Mucosa of gallbladder (tissue), 1 donor: ENCODE data around the gene AFAP1. TPM values are rescaled to one million over a fixed set of nuclear protein-coding genes. Genes with fewer than 3 reads are reported as not detected.

ENCODE experiments used
- DNase-seq: peaks from one replicate; pipeline ENCODE4 v3.0.0-alpha.2; 2020; ENCODE audit warnings: low spot score
- total RNA-seq: library from RNA; stranded (reverse); gene quantifications from one replicate; pipeline ENCODE4 v1.2.1, GENCODE V29; 2021
- donor health status: DM: no; HTN: no; CAD: no.

Gene AFAP1
- total RNA-seq, 1 donor from 2014 or later = 22.7 TPM

DNA sequence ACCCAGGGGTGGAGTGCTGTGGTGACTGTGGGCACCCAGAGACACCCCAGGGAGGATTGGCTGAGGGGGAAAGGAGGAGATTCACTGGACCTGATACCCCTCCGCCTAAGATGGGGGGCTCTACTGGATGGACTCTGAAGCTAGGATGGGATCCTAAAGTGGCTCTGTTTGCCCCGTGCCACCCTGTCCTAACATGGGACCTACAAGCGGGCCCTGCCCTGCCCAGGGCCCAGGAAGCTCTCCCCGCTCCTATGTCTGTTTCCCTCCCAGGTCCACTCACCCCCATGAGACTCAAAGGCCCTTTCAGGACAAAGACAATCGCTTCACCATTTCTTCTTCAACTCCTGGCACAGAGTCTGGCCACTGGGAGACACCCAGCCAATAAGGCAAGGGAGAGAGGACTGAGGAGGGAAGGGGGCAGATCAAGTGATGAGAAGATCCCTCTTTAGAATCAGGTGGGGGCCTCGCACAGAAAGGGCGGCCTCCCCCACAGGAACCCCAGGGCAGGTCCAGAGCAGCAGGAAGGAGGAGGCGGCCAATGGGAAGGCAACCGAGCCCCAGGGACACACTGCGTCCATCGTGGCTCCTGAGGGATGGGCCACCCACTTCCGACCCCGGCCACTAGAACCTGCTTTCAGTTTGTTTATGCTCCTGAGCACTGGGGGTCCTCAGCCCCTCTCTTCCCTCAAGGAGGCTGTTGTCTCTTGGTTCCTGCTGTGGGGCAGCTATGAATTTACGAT lies 155.4 kb downstream of the AFAP1 start:
- no peak for DNase-seq

DNA sequence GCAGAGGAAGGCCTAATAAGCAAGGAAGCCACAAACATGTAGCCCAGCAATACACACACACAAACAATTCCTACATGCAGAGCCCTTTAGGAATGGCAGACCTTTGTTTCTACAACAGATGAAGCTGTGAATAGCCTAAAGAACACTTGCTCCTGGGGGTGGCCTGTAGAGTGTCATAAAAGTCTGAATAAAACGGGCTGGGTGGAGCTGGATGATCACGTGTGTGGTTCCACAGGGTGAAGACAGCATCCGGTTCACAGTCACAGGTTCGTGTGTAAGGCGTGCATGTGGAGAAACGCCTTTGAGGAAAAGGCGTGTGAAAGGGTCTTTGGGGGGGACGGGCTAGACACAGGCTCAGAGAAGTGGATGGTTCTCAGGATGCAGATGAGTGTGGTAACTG lies 156.1 kb downstream of the AFAP1 start:
- DNase-seq = no peak

DNA sequence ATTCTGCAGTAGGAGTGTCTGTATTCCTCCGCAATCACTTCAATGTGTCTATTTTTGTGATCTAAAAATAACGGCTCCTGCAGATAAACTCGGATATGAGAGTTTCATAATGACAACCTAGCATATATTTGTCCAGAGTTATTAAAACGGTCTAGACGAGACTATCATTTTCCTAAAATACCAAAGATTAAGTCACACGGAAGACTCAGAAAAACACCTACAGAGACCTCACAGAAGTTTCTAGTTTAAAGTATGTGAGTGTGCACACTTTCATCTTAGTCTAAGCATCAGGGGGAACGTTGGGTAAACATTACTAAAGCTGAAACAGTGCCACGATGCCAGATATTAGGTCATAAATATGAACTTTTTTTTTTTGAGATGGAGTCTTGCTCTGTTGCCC lies 156.9 kb downstream of the AFAP1 start:
- no peak for DNase-seq

- no peak for DNase-seq
Measured at GRCh38 chr4:7781993-7782392, 157.7 kb downstream of the AFAP1 start.

- no peak for DNase-seq
Measured at GRCh38 chr4:7781366-7781765, 158.3 kb downstream of the AFAP1 start.

- no peak for DNase-seq
Measured at GRCh38 chr4:7780751-7781348, 158.8 kb downstream of the AFAP1 start.

- DNase-seq = no peak
Measured at GRCh38 chr4:7779432-7779768, 160.3 kb downstream of the AFAP1 start.

DNA sequence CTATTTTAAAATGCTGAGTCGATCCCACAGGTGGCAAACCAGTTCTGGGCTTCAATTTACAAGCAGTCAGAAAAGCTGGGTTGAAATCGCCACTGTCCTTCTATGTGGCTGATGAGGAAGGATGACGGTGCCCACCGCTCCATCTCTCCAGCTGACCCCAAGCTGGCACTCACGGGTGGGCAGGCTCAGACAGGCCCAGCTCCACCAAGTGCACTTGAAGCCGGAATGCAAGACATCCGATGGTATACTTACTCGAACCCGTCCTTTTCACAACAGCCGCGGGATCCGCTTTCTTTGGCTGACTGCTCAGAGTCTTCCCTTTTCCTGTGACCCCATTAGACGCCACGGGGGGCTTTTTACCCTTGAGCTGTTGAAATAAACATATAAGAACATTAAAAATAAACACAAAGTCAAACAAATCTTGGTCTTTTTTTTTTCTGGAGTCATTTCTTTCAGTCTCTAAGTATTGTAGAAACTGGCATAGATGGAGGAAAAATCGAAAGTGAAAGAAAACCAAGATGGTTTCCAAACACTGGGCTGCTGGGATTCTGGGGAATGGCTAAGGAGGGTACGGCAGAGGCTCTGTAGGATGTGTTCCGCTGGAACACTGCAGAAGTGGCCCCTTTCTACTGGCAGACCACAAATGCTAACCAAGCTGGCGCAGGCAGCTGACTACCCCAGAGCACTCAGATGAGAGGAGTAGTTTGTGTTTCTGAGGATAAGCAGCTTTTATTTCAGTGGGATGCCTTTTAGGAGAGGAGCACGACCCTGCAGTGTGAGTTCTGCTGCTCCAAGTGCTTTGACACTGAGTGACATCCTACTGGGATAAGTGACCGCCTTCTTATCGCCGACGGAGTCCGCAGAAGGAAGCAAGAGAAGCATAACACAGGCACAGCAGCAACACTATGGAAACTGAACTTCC lies 160.9 kb downstream of the AFAP1 start:
- DNase-seq = no peak

GRCh38 chr4:7777871-7778509 lies 161.7 kb downstream of the AFAP1 start:
- DNase-seq = no peak

DNA sequence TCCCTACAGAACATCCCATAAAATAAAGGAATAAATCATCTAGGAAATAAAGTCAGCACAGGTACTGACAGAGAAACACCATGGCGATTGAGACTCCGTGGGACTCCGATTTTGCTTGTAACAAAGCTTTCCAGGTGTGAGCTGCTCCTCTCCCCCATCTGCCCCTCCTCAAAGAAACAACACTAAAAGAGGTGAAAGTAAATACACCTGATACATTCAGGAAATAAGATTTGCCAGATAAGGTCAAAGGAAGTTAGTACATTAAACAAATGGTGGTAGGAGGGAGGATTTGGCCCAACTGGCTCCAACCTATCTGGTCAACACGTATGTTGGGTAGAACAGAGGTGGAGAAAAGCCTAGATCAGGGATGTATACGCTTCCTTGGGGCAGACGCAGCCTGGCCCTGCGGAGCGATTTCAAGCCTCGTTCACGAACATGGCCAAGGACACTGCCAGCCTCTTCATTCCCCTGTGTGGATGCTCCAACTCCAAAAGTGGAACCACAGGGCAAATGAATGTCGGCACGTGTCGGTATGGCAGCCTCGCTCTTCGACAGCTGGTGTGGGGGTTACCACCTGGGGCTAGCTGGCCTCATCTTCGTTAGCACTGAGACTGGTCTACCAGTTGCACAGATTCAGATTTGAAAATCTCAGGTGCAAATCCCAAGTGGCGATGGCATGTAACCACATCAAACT lies 162.5 kb downstream of the AFAP1 start:
- DNase-seq = no peak

DNA sequence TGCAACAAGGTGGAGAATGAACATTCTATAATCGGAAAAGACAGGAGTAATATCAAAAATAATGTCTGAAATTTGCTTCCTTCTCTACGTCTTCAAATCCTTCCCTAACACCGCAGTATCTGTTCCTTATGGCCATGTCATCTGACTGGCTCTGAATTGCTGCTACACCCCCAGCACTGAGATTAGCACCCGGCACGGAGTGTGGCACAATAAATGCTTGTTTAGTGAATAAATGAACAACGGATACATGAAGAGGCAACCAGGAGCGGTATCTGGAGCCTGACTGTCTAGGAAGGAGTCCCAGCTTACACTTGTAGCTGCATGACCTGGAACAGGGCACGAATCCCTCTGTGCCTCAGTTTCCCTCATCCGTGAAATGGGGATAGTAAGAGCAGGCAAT lies 164.3 kb downstream of the AFAP1 start:
- no peak for DNase-seq

DNA sequence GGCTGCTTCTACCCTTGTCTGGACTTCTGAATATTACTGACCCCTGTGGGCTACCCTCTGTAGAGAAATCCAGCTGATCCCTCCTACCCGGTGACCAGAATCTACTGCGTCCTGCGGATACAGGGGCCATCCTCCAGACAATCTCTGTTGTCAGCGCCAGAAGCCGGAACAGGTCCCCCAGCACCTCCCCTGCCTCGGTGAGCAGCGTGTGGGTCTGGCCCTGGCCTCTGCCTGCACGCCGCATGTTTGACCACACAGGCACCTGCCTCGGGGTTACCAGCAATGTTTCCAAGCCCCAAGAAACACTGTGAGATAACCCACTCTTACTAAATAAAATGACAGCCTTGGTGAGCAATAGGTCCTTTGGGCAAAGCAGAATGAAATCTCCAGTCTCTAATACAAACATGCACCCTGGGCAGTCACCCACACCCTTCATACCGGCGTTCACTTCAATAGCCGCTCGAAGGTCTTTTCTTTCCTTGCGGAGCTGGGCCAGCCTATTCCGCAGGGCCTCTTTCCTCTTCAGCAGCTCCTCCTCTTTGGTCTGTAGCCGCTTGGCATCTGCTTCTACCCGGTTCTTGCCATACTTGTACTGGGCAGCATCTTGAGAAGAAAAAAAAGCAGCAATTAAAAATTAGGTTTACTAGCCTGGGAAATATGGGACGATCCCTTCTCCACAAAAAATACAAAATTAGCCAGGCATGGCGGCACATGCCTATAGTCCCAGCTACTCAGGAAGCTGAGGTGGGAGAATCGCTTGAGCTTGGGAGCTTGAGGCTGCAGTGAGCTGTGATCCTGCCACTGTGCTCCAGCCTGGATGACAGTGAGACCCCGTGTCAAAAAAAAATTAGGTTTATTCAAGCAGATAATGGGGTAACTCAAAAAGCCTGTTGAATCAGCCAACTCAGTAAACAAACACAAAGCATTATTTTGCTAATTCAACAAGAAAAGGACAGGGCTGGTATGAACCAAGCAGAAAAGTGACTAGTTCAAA lies 165.1 kb downstream of the AFAP1 start:
- DNase-seq = no peak

GRCh38 chr4:7773401-7774180 lies 166.1 kb downstream of the AFAP1 start:
- DNase-seq = no peak

DNA sequence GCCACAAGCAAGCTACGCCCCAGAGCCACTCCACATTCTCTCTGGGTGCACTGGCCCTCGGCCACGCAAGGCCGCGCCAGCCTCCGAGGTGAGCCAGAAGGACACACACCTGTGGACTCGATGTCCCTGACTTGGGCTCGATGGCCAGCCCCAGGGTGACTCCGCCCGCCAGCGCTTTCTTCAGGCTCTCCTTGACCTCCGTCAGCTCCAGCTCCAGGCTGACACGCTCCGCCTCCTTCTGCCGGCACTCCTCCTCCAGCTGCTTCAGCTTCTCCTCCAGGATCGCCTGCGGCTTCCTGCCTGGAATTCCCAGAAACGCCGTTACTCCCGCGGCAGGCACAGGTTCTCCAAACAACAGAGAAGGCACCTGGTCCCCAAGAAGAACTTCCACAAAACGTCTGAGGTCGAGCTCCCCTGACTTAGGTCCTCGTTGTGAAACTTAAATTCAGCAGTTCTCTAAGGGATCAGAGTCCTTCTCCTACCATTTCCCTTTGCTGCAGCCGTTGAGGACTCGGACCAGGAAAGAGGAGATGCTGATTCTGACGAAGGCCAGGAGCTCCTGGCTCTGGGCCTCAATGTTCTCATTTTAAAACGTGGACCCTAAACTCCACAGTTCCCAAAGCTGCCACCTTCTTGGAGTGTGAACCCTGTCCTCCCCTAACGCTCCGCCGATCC lies 166.8 kb downstream of the AFAP1 start:
- DNase-seq = peak; percentile 36

DNA sequence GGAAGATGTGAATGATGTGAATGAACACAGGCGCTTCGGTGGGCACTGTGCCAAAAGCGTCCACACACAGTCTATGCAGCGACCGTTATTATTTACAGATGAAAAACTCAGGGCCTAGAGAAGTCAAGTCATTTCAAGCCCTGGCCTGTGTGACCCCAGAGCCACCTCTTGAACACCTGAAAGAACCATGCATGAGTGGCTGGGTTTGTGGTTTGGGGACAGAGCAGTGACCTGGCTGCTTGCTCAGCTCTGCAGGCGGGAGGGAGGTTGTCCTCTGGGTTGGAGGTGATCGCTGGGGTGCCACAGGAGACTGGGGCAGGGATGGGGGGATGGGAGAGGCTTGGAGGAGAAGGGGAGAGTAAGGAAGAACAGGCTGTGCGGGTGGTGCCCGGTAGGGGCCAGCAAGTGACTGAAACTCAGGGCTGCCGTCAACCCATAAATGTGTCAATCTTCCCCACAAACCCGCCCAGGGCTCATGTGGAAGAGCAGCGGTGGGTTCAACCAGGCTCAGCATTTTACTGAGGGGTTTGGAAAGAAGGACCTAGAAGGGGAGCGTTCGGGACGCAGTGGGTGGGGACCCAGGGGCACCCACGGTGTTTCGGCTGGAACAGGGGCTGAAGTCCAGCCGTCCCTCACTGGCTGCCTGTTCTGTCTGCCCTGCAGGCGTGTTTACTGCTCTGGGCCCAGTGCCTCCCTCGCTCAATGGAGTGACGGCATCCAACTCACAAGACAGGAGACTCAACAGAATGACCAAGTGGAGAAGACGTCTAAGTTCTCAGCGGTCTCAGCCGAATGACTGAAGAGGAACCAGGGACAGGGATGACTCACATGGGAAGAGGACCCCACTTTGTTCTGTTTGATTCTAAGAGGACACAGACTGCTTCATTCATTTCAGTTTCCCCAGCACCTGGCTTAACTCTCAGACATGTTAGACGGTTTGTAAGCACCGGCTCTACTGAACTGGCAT lies 167.8 kb downstream of the AFAP1 start:
- DNase-seq = no peak

- DNase-seq = no peak
Measured at GRCh38 chr4:7771056-7771455, 168.6 kb downstream of the AFAP1 start.

- no peak for DNase-seq
Measured at GRCh38 chr4:7770224-7771050, 169.2 kb downstream of the AFAP1 start.
